GM12872 (cell line): ENCODE results near the gene TSHZ2.

Source experiments
- TF ChIP-seq, protein P1 (sequence below): IDR thresholded peaks from 3 replicates; pipeline ENCODE4 v1.5.1; 2011; ENCODE audit warnings: low read depth, mild to moderate bottlenecking, low read length, moderate library complexity; ENCODE audit not compliant: insufficient read depth

The TSHZ2 gene

DNA sequence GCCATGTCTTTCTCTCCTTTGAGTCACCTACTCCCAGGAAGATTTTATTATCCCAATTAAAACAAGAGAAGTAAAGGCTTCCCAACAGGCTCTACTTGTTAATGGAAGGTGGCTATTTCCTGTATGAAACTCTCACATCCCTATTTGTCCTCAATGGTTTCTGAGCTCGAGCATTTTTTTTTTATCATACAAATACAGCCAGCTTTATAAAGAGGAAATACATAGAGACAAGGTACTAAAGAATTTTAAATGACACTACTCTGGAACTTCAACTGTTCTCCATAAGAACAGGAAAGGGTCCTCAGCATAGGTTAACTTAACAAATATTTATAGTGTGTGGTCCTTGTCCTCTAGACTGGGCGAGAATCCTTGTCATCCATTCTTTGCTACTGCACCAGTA is 41.0 kb downstream of the TSHZ2 start:
- TF ChIP-seq, protein P1, sequence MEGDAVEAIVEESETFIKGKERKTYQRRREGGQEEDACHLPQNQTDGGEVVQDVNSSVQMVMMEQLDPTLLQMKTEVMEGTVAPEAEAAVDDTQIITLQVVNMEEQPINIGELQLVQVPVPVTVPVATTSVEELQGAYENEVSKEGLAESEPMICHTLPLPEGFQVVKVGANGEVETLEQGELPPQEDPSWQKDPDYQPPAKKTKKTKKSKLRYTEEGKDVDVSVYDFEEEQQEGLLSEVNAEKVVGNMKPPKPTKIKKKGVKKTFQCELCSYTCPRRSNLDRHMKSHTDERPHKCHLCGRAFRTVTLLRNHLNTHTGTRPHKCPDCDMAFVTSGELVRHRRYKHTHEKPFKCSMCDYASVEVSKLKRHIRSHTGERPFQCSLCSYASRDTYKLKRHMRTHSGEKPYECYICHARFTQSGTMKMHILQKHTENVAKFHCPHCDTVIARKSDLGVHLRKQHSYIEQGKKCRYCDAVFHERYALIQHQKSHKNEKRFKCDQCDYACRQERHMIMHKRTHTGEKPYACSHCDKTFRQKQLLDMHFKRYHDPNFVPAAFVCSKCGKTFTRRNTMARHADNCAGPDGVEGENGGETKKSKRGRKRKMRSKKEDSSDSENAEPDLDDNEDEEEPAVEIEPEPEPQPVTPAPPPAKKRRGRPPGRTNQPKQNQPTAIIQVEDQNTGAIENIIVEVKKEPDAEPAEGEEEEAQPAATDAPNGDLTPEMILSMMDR: no peak

DNA sequence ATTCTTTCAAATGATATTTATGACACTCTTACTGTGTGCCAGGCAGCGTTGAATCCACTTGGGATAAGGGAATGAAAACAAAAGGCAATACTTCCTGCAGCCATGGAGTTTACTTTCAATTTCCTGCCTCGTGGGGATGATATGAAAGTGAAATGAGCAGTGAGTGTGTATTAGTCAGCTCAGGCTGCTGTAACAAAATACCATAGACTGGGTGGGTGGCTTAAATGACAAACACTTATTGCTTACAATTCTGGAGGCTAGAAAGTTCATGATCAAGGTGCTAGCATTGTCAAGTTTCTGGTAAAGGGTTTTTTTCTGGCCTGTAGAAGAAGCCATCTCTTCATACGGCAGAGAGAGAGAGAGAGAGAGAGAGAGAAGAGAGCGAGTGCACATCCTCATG is 41.7 kb downstream of the TSHZ2 start:
- TF ChIP-seq, protein P1: no peak

DNA sequence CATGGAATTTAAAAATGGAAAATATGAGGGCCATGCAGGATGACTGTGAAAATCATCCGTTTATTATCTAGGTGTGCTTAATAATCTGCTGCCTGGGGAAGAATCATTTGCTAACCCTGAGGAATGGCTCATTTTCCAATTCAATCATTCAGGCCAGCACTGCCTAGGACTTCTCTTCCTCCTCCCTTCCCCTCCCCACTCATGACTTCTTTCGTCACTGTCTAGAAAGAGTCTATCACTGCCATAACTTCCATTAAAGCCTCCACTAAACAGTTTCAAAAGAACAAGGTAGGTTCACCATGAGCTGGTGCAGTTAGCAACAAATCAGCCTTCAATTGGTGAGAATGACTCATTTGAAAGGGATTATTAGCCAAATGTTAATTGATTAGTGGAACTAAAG is 43.9 kb downstream of the TSHZ2 start:
- TF ChIP-seq, protein P1: no peak

DNA sequence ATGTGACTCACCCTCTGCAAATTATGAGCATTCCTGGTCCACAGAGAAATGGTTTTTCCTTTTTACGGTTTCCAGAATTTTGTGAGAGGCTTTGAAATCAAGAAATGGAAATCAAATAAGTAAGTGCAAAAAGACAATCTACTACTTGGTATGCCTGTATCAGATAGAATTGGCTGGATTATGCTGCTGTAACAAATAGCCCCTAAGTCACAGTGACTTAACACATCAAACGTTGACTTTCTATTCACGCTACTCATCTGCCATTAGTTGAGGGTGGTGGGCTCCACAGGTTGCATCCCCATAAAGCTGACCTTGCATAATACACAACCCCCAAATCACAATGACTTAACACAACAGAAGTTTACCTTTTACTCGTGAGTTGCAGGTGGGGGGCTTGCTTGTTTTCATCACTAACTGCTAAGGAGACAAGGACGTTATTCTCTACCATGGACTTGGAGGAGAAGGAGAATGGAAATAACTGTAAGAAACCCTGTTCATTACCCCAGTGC is 44.4 kb downstream of the TSHZ2 start:
- TF ChIP-seq, protein P1: no peak

DNA sequence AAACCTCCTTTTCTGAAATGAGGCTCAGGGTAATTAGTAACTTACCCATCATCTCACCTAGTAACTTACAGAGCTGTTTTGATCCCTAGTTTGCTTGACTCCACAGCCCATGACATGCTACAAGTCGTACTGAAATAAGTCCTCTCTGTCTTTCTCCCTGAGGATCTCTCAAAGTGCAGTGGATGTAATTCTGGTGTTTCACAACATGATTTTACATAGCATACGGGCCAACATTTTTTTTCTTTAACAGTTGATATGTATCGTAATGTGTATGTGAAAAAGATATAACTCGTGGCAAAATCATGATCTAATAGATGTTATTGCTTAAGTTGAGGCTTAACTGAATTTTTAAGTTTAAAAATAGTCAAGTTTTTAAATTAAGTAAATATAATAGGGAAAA is 45.0 kb downstream of the TSHZ2 start:
- TF ChIP-seq, protein P1: no peak

- TF ChIP-seq, protein P1: no peak
Measured at GRCh38 chr20:53019464-53019863, 47.3 kb downstream of the TSHZ2 start.

GRCh38 chr20:53020376-53020775 is 48.2 kb downstream of the TSHZ2 start:
- TF ChIP-seq, protein P1: no peak

GRCh38 chr20:53020834-53021233 is 48.7 kb downstream of the TSHZ2 start:
- TF ChIP-seq, protein P1: no peak
